GM21515 (cell line): ENCODE measurements around the gene HOXC11.

ENCODE experiments used
- ATAC-seq: cut with Tn5 transposase; IDR thresholded peaks from one replicate; pipeline ENCODE4 v1.9.1; 2021; ENCODE audit not compliant: unreplicated experiment

The HOXC11 gene

GRCh38 chr12:53941750-53942149 lies 31.2 kb upstream of the HOXC11 start:
- no peak for ATAC-seq

GRCh38 chr12:53942467-53942997 lies 30.4 kb upstream of the HOXC11 start:
- no peak for ATAC-seq

- ATAC-seq: no peak
These were observed 28.7 kb upstream of the HOXC11 start for GRCh38 chr12:53944209-53944608.

GRCh38 chr12:53944907-53945847 lies 27.7 kb upstream of the HOXC11 start:
- ATAC-seq: no peak

GRCh38 chr12:53947743-53948142 lies 25.2 kb upstream of the HOXC11 start:
- no peak for ATAC-seq

GRCh38 chr12:53948650-53949593 lies 24.0 kb upstream of the HOXC11 start:
- no peak for ATAC-seq

GRCh38 chr12:53949631-53950436 lies 23.1 kb upstream of the HOXC11 start:
- no peak for ATAC-seq

GRCh38 chr12:53950437-53950773 lies 22.5 kb upstream of the HOXC11 start:
- no peak for ATAC-seq

- no peak for ATAC-seq
These were observed 21.9 kb upstream of the HOXC11 start for GRCh38 chr12:53950789-53951576.

GRCh38 chr12:53951577-53952334 lies 21.2 kb upstream of the HOXC11 start:
- ATAC-seq: no peak

GRCh38 chr12:53952335-53952694 lies 20.6 kb upstream of the HOXC11 start:
- no peak for ATAC-seq

- ATAC-seq: no peak
These were observed 19.8 kb upstream of the HOXC11 start for GRCh38 chr12:53952871-53953734.

GRCh38 chr12:53953831-53954693 lies 18.9 kb upstream of the HOXC11 start:
- ATAC-seq: no peak

- no peak for ATAC-seq
These were observed 18.3 kb upstream of the HOXC11 start, which contains the start of gene HOXC12 for GRCh38 chr12:53954694-53955035. HOXC12 (plus strand) TSS chr12:53954903; CDS start chr12:53954930, 27 bp downstream.

- ATAC-seq: no peak
These were observed 17.7 kb upstream of the HOXC11 start for GRCh38 chr12:53955036-53955775.

- no peak for ATAC-seq
These were observed 17.1 kb upstream of the HOXC11 start for GRCh38 chr12:53955776-53956250.
